HG03097 (cell line): ENCODE results near the gene PRDM1.

ENCODE experiments used
- ATAC-seq: cut with Tn5 transposase; IDR thresholded peaks from one replicate; pipeline ENCODE4 v1.9.1; 2021; ENCODE audit not compliant: unreplicated experiment, low FRiP score

The PRDM1 gene

GRCh38 chr6:106085984-106086813 is at the start of gene PRDM1:
Gene PRDM1, plus strand, starts transcription at chr6:106086336. Its CDS starts 218 bp downstream, at chr6:106086554.
- ATAC-seq, result peak; percentile 76

- no peak for ATAC-seq
Measured at GRCh38 chr6:106037060-106037459, 49.1 kb upstream of the PRDM1 start.

GRCh38 chr6:106039897-106040592 is 46.1 kb upstream of the PRDM1 start:
- no peak for ATAC-seq

GRCh38 chr6:106044151-106044550 is 42.0 kb upstream of the PRDM1 start:
- ATAC-seq, result no peak

GRCh38 chr6:106045077-106045476 is 41.1 kb upstream of the PRDM1 start:
- ATAC-seq, result no peak

- ATAC-seq, result no peak
Measured at GRCh38 chr6:106046116-106046853, 39.9 kb upstream of the PRDM1 start.

GRCh38 chr6:106046854-106047200 is 39.3 kb upstream of the PRDM1 start:
- no peak for ATAC-seq

- no peak for ATAC-seq
Measured at GRCh38 chr6:106048336-106048735, 37.8 kb upstream of the PRDM1 start.

- ATAC-seq, result no peak
Measured at GRCh38 chr6:106050538-106050937, 35.6 kb upstream of the PRDM1 start.

GRCh38 chr6:106051226-106051625 is 34.9 kb upstream of the PRDM1 start:
- no peak for ATAC-seq

- ATAC-seq, result no peak
Measured at GRCh38 chr6:106053484-106054205, 32.5 kb upstream of the PRDM1 start.

- ATAC-seq, result no peak
Measured at GRCh38 chr6:106055489-106055888, 30.6 kb upstream of the PRDM1 start.

- ATAC-seq, result no peak
Measured at GRCh38 chr6:106056060-106056745, 29.9 kb upstream of the PRDM1 start.

GRCh38 chr6:106056746-106057390 is 29.3 kb upstream of the PRDM1 start:
- ATAC-seq, result no peak

- ATAC-seq, result no peak
Measured at GRCh38 chr6:106059331-106059730, 26.8 kb upstream of the PRDM1 start.

- ATAC-seq, result no peak
Measured at GRCh38 chr6:106060167-106060566, 26.0 kb upstream of the PRDM1 start.

GRCh38 chr6:106063448-106063850 is 22.7 kb upstream of the PRDM1 start:
- ATAC-seq, result no peak

GRCh38 chr6:106064142-106064541 is 22.0 kb upstream of the PRDM1 start:
- ATAC-seq, result no peak

GRCh38 chr6:106064756-106065155 is 21.4 kb upstream of the PRDM1 start:
- ATAC-seq, result no peak

- no peak for ATAC-seq
Measured at GRCh38 chr6:106066989-106067388, 19.1 kb upstream of the PRDM1 start.
